Measurements from ENCODE around the gene FSTL5.

DNA sequence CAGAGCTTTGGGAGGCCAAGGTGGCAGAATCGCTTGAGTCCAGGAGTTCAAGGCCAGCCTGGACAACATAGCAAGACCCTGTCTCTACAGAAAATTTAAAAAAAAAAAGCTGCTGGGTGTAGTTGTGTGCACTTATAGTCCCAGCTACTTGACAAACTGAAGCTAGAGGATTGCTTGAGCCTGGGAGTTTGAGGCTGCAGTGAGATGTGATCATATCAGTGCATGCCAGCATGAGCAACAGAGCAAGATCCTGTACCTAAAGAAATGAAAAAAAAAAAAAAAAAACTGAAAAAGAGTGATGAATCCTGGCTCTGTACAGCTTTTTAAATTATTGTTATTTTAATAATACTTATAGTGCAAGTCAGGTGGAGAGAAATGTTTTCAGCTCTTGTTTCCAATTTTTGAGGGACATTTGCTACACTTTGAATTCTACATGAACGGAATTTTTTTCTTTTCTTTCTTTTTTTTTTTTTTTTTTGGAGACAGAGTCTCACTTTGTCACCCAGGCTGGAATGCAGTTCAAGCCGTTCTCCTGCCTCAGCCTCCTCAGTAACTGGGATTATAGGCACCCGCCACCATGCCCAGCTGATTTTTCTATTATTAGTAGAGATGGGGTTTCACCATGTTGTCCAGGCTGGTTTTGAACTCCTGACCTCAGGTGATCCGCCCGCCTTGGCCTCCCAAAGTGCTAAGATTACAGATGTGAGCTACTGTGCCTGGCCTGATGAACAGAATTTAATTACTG, 215.6 kb downstream of the FSTL5 start:
- no peak for TF ChIP-seq CEBPB (IDR thresholded peaks at IDR 0.05)
- no peak for TF ChIP-seq CREB1 (IDR thresholded peaks at IDR 0.05; ENCODE audit: low read depth)
- TF ChIP-seq TAF1 (IDR thresholded peaks at IDR 0.05; ENCODE audit: low read depth): no peak
- no peak for TF ChIP-seq EGR1 (IDR thresholded peaks at IDR 0.05)
- no peak for TF ChIP-seq TCF12 (IDR thresholded peaks at IDR 0.05; ENCODE audit: low read depth)
- TF ChIP-seq REST (IDR thresholded peaks at IDR 0.05; ENCODE audit: low read depth): no peak
- TF ChIP-seq EP300 (IDR thresholded peaks at IDR 0.05; ENCODE audit: borderline replicate concordance): no peak
- no peak for TF ChIP-seq YY1 (IDR thresholded peaks at IDR 0.05; ENCODE audit: low read depth)

All from Ishikawa (cell line).